Measurements from ENCODE around the gene TRIM31.

- TF ChIP-seq CTCF (conservative IDR thresholded peaks at IDR 0.05 in 1 of 2, IDR thresholded peaks at IDR 0.05 in 1 of 2; ENCODE audit: low read depth in 1 of 2, low read length in 2 of 2) (no peak), EZH2 (IDR thresholded peaks at IDR 0.05; ENCODE audit: low read length, missing control alignments) (no peak)
Observed at GRCh38 chr6:30130179-30130679, 17.3 kb upstream of the TRIM31 start.

All from fibroblast of lung (primary cell).